CD4-positive, alpha-beta T cell treated with Interferon alpha-2 for 1 hour (primary cell): ENCODE data around the gene LHFPL4.

ENCODE experiments used
- DNase-seq, 2 donors: peaks; one replicate each; pipeline ENCODE4 v3.0.0-alpha.2; 2020 to 2022

Gene LHFPL4

GRCh38 chr3:9469986-9470385 lies 83.6 kb downstream of the LHFPL4 start:
- no peak for DNase-seq

- DNase-seq, result no peak
Measured at GRCh38 chr3:9468460-9468859, 85.2 kb downstream of the LHFPL4 start.

GRCh38 chr3:9467451-9467850 lies 86.2 kb downstream of the LHFPL4 start:
- no peak for DNase-seq

GRCh38 chr3:9455596-9456131 lies 98.0 kb downstream of the LHFPL4 start:
- no peak for DNase-seq

GRCh38 chr3:9452417-9452816 lies 101.2 kb downstream of the LHFPL4 start:
- DNase-seq, result peak in 1 of 2 donors; percentile 51

- DNase-seq, result no peak
Measured at GRCh38 chr3:9450991-9451390, 102.6 kb downstream of the LHFPL4 start.

- no peak for DNase-seq
Measured at GRCh38 chr3:9450126-9450525, 103.5 kb downstream of the LHFPL4 start.

GRCh38 chr3:9448643-9449042 lies 105.0 kb downstream of the LHFPL4 start:
- DNase-seq, result no peak
